RWPE1 (cell line): ENCODE data around the gene OPTC.

Experiments used
- CTCF ChIA-PET: fragments of 350-600 bp; sonication (Branson Sonifier 250); formaldehyde crosslinking; extraction: SDS; loops from one replicate; lab custom pipeline; 2021; lab: Yijun Ruan, JAX
- POLR2A ChIA-PET: fragments of 400-600 bp; formaldehyde crosslinking; extraction: SDS; loops from one replicate; lab custom pipeline; 2020; ENCODE audit warnings: antibody characterized with exemption; ENCODE audit not compliant: low non-redundant PET; lab: Yijun Ruan, JAX
- DNase-seq: peaks from one replicate; pipeline ENCODE4 v3.0.0; 2012; ENCODE audit warnings: low spot score
- H3K27ac ChIP-seq: fragments of 450-650 bp; 2 replicates; pipeline ENCODE4 v1.5.1; 2017
- CTCF ChIP-seq: fragments of 450-650 bp; conservative IDR thresholded peaks from 2 replicates; pipeline ENCODE4 v1.5.1; 2017; ENCODE audit warnings: low read depth, mild to moderate bottlenecking

OPTC gene

GRCh38 chr1:203507759-203508158 is 13.8 kb downstream of the OPTC start:
- CTCF ChIA-PET = interaction anchor here (0.5 to 2.7 kb wide), 9 partner anchors 12 to 290 kb away, joined by 3 to 21 read pairs (median 3); partner anchors contain the start of gene ATP2B4
- peak overlapping the region; percentile 65 for H3K27ac ChIP-seq
- no peak for TF ChIP-seq CTCF
- POLR2A ChIA-PET = interaction anchor here (0.6 kb wide), 1 partner anchor 307 kb away, joined by 7 read pairs; no protein-coding TSS in a partner anchor
- no peak for DNase-seq

- CTCF ChIA-PET = interaction anchor here (0.5 to 2.7 kb wide), 7 partner anchors 13 to 289 kb away, joined by 3 to 21 read pairs (median 4); no protein-coding TSS in a partner anchor
Measured at GRCh38 chr1:203508463-203509073, 14.6 kb downstream of the OPTC start.

GRCh38 chr1:203509135-203509534 is 15.2 kb downstream of the OPTC start:
- no peak overlapping the region for H3K27ac ChIP-seq
- no peak for DNase-seq
- CTCF ChIA-PET = interaction anchor here (0.7 kb wide), 1 partner anchor 124 kb away, joined by 4 read pairs; no protein-coding TSS in a partner anchor
- no peak for TF ChIP-seq CTCF
- POLR2A ChIA-PET = no interaction called here

More at GRCh38 chr1:203508463-203509073, 14.6 kb downstream of the OPTC start:
- DNase-seq = no peak
- TF ChIP-seq CTCF = no peak
- POLR2A ChIA-PET = no interaction called here
- peak overlapping the region; percentile 65 for H3K27ac ChIP-seq

GRCh38 chr1:203511513-203511912 is 17.6 kb downstream of the OPTC start:
- POLR2A ChIA-PET = no interaction called here
- CTCF ChIA-PET = interaction anchor here (0.6 to 0.7 kb wide), 3 partner anchors 46 to 662 kb away, joined by 3 to 5 read pairs (median 3); no protein-coding TSS in a partner anchor
- no peak for DNase-seq
- no peak overlapping the region for H3K27ac ChIP-seq
- no peak for TF ChIP-seq CTCF

GRCh38 chr1:203511930-203512329 is 18.0 kb downstream of the OPTC start:
- ChIA-PET POLR2A (no interaction called here), CTCF (interaction anchor here (0.7 kb wide), 2 partner anchors 46 to 167 kb away, joined by 3 read pairs; no protein-coding TSS in a partner anchor)
- no peak for TF ChIP-seq CTCF
- no peak for DNase-seq
- H3K27ac ChIP-seq = peak overlapping the region; percentile 82; the same call in 1 of the 2 replicates

- ChIA-PET POLR2A (no interaction called here), CTCF (no interaction called here)
- peak overlapping the region; percentile 82 for H3K27ac ChIP-seq
- no peak for DNase-seq
- TF ChIP-seq CTCF = no peak
Measured at GRCh38 chr1:203512517-203512847, 18.5 kb downstream of the OPTC start.
